GM23338 (cell line): Measurements from ENCODE around the gene MED13L. TPM values are rescaled to one million over a fixed set of nuclear protein-coding genes. Genes with fewer than 3 reads are reported as not detected.

Experiments used
- ATAC-seq: fragments of 200-7000 bp; cut with Tn5 transposase; 3 replicates; pipeline ENCODE4 v1.9.1; 2020
- DNase-seq: peaks from one replicate; pipeline ENCODE4 v3.0.0-alpha.2; 2015; ENCODE audit warnings: low spot score
- H2AFZ ChIP-seq: fragments of 200-600 bp; sonication (generic); 2 replicates; pipeline ENCODE4 v1.8.0; 2016; ENCODE audit warnings: antibody characterized with exemption, mild to moderate bottlenecking, moderate library complexity
- H3F3A ChIP-seq: fragments of 200-600 bp; sonication (generic); replicated peaks from 2 replicates; pipeline ENCODE4 v1.8.0; 2017; ENCODE audit warnings: antibody characterized with exemption, mixed run types, low read depth
- H3K27ac ChIP-seq: fragments of 200-600 bp; sonication (generic); 2 replicates; pipeline ENCODE4 v1.6.1; 2016; ENCODE audit warnings: low read depth
- H3K27me3 ChIP-seq: fragments of 200-600 bp; sonication (generic); 2 replicates; pipeline ENCODE4 v1.8.0; 2016; ENCODE audit warnings: mild to moderate bottlenecking, mixed run types, moderate library complexity; ENCODE audit not compliant: insufficient read depth
- H3K36me3 ChIP-seq: fragments of 200-600 bp; sonication (generic); 2 replicates; pipeline ENCODE4 v1.8.0; 2016; ENCODE audit warnings: mild to moderate bottlenecking; ENCODE audit not compliant: insufficient read depth
- H3K4me1 ChIP-seq: fragments of 200-600 bp; sonication (generic); 2 replicates; pipeline ENCODE4 v1.8.0; 2016; ENCODE audit warnings: mild to moderate bottlenecking, moderate library complexity; ENCODE audit not compliant: insufficient read depth
- H3K4me2 ChIP-seq: fragments of 200-600 bp; sonication (generic); 2 replicates; pipeline ENCODE4 v1.7.1; 2017; ENCODE audit warnings: mixed run types
- H3K4me3 ChIP-seq: fragments of 200-600 bp; sonication (generic); 2 replicates; pipeline ENCODE4 v1.6.1; 2016; ENCODE audit warnings: mixed run types
- H3K79me2 ChIP-seq: fragments of 200-600 bp; sonication (generic); replicated peaks from 2 replicates; pipeline ENCODE4 v1.8.0; 2017; ENCODE audit warnings: mild to moderate bottlenecking; ENCODE audit not compliant: insufficient read depth
- H3K9me2 ChIP-seq: fragments of 200-600 bp; sonication (generic); 2 replicates; pipeline ENCODE4 v1.8.0; 2017; ENCODE audit not compliant: insufficient read depth
- H4K20me1 ChIP-seq: fragments of 200-600 bp; sonication (generic); replicated peaks from 2 replicates; pipeline ENCODE4 v1.8.0; 2017; ENCODE audit warnings: mild to moderate bottlenecking; ENCODE audit not compliant: insufficient read depth
- H3K27ac Mint-ChIP-seq: 2 replicates; pipeline ENCODE4 v1.8.0; 2020; ENCODE audit warnings: inconsistent platforms, mild to moderate bottlenecking, moderate library complexity, mixed read lengths
- H3K27me3 Mint-ChIP-seq: 3 replicates; pipeline ENCODE4 v1.8.0; 2022; ENCODE audit warnings: low read depth, mild to moderate bottlenecking, moderate library complexity, mixed read lengths, inconsistent platforms; ENCODE audit not compliant: insufficient read depth, poor library complexity
- H3K36me3 Mint-ChIP-seq: 3 replicates; pipeline ENCODE4 v1.8.0; 2021; ENCODE audit warnings: low read depth, mild to moderate bottlenecking, inconsistent platforms, moderate library complexity, mixed read lengths
- H3K4me1 Mint-ChIP-seq: 3 replicates; pipeline ENCODE4 v1.8.0; 2020; ENCODE audit warnings: mild to moderate bottlenecking, inconsistent platforms, mixed read lengths
- H3K4me3 Mint-ChIP-seq: 3 replicates; pipeline ENCODE4 v1.8.0; 2021; ENCODE audit warnings: moderate library complexity, mild to moderate bottlenecking, inconsistent platforms, mixed read lengths
- H3K9me3 Mint-ChIP-seq: 3 replicates; pipeline ENCODE4 v1.8.0; 2020; ENCODE audit warnings: moderate library complexity, mild to moderate bottlenecking, inconsistent platforms, mixed read lengths
- CREB1 ChIP-seq: fragments of 250-450 bp; sonication (Bioruptor Pico); IDR thresholded peaks from 2 replicates; pipeline ENCODE4 v1.5.0; 2020; ENCODE audit warnings: low read depth, mild to moderate bottlenecking, moderate library complexity
- EZH2 ChIP-seq: fragments of 200-600 bp; sonication (generic); IDR thresholded peaks from one replicate; pipeline ENCODE4 v1.8.0; 2017; ENCODE audit warnings: antibody characterized with exemption, mild to moderate bottlenecking, low read depth; ENCODE audit not compliant: unreplicated experiment
- EZH2phosphoT487 ChIP-seq: fragments of 200-600 bp; sonication (generic); IDR thresholded peaks from one replicate; pipeline ENCODE4 v1.8.1; 2018; ENCODE audit warnings: antibody characterized with exemption; ENCODE audit not compliant: unreplicated experiment
- JUNB ChIP-seq: IDR thresholded peaks from one replicate; pipeline ENCODE4 v1.6.1; 2016; ENCODE audit warnings: antibody characterized with exemption; ENCODE audit not compliant: unreplicated experiment
- NANOG ChIP-seq: IDR thresholded peaks from 2 replicates; pipeline ENCODE4 v1.6.1; 2016; ENCODE audit warnings: antibody characterized with exemption, borderline replicate concordance
- POLR2AphosphoS5 ChIP-seq: IDR thresholded peaks from 2 replicates; pipeline ENCODE4 v1.6.1; 2016; ENCODE audit warnings: antibody characterized with exemption, low read depth
- ZNF114 ChIP-seq: fragments of 250-450 bp; sonication (Bioruptor Pico); IDR thresholded peaks from 2 replicates; pipeline ENCODE4 v1.5.0; 2020; ENCODE audit warnings: mild to moderate bottlenecking, moderate library complexity
- ZNF331 ChIP-seq: fragments of 250-450 bp; sonication (Bioruptor Pico); IDR thresholded peaks from 2 replicates; pipeline ENCODE4 v1.5.0; 2020; ENCODE audit warnings: low read depth, mild to moderate bottlenecking, moderate library complexity
- polyA plus RNA-seq: library from polyadenylated mRNA; unstranded; fragments of >200 nt; fragmentation: Nextera tagmentation; extraction: Ambion mirVana; gene quantifications from 2 replicates; pipeline ENCODE4 v1.2.1, GENCODE V29; 2016
- total RNA-seq: library from RNA; depleted of rRNA; stranded (reverse); fragments of >200 nt; shearing (Covaris generic); gene quantifications from 2 replicates; pipeline ENCODE4 v1.2.3, GENCODE V29; 2014
- TF ChIP-seq, protein P1 (sequence below): fragments of 250-450 bp; sonication (Bioruptor Pico); IDR thresholded peaks from 2 replicates; pipeline ENCODE4 v1.5.0; 2020; ENCODE audit warnings: mild to moderate bottlenecking, moderate library complexity
- TF ChIP-seq, protein P2 (sequence below): IDR thresholded peaks from one replicate; pipeline ENCODE4 v1.6.1; 2018; ENCODE audit warnings: antibody characterized with exemption; ENCODE audit not compliant: unreplicated experiment

The MED13L gene
- total and polyA plus RNA-seq, 2 experiments from 2014 or later: 20.9 to 73.6 TPM

DNA sequence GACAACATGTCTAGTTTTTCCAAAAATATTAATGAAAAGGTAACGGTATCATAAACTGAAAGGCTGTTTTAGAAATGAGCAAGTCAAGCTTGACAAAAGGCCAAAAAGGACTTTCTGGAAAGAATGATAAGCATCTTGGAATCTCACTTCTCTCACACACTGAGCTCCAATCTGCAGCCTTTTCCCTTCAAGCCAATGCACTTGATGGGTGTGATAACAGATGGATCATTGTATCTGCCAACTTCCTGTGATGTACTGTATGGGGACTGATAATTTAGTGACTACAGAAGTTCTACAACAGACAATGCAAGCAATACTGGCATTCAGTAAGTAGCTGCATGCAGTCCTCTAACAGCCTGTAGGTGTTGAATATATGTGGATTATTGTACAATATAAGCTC, 147.1 kb downstream of the MED13L start (continued):
- TF ChIP-seq, protein P1, sequence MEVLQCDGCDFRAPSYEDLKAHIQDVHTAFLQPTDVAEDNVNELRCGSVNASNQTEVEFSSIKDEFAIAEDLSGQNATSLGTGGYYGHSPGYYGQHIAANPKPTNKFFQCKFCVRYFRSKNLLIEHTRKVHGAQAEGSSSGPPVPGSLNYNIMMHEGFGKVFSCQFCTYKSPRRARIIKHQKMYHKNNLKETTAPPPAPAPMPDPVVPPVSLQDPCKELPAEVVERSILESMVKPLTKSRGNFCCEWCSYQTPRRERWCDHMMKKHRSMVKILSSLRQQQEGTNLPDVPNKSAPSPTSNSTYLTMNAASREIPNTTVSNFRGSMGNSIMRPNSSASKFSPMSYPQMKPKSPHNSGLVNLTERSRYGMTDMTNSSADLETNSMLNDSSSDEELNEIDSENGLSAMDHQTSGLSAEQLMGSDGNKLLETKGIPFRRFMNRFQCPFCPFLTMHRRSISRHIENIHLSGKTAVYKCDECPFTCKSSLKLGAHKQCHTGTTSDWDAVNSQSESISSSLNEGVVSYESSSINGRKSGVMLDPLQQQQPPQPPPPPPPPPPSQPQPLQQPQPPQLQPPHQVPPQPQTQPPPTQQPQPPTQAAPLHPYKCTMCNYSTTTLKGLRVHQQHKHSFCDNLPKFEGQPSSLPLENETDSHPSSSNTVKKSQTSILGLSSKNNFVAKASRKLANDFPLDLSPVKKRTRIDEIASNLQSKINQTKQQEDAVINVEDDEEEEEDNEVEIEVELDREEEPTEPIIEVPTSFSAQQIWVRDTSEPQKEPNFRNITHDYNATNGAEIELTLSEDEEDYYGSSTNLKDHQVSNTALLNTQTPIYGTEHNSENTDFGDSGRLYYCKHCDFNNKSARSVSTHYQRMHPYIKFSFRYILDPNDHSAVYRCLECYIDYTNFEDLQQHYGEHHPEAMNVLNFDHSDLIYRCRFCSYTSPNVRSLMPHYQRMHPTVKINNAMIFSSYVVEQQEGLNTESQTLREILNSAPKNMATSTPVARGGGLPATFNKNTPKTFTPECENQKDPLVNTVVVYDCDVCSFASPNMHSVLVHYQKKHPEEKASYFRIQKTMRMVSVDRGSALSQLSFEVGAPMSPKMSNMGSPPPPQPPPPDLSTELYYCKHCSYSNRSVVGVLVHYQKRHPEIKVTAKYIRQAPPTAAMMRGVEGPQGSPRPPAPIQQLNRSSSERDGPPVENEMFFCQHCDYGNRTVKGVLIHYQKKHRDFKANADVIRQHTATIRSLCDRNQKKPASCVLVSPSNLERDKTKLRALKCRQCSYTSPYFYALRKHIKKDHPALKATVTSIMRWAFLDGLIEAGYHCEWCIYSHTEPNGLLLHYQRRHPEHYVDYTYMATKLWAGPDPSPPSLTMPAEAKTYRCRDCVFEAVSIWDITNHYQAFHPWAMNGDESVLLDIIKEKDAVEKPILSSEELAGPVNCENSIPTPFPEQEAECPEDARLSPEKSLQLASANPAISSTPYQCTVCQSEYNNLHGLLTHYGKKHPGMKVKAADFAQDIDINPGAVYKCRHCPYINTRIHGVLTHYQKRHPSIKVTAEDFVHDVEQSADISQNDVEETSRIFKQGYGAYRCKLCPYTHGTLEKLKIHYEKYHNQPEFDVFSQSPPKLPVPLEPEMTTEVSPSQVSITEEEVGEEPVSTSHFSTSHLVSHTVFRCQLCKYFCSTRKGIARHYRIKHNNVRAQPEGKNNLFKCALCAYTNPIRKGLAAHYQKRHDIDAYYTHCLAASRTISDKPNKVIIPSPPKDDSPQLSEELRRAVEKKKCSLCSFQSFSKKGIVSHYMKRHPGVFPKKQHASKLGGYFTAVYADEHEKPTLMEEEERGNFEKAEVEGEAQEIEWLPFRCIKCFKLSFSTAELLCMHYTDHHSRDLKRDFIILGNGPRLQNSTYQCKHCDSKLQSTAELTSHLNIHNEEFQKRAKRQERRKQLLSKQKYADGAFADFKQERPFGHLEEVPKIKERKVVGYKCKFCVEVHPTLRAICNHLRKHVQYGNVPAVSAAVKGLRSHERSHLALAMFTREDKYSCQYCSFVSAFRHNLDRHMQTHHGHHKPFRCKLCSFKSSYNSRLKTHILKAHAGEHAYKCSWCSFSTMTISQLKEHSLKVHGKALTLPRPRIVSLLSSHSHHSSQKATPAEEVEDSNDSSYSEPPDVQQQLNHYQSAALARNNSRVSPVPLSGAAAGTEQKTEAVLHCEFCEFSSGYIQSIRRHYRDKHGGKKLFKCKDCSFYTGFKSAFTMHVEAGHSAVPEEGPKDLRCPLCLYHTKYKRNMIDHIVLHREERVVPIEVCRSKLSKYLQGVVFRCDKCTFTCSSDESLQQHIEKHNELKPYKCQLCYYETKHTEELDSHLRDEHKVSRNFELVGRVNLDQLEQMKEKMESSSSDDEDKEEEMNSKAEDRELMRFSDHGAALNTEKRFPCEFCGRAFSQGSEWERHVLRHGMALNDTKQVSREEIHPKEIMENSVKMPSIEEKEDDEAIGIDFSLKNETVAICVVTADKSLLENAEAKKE (CRISPR knock-in tag): no peak
- TF ChIP-seq CREB1 (no peak), NANOG (no peak)
- TF ChIP-seq, protein P2, sequence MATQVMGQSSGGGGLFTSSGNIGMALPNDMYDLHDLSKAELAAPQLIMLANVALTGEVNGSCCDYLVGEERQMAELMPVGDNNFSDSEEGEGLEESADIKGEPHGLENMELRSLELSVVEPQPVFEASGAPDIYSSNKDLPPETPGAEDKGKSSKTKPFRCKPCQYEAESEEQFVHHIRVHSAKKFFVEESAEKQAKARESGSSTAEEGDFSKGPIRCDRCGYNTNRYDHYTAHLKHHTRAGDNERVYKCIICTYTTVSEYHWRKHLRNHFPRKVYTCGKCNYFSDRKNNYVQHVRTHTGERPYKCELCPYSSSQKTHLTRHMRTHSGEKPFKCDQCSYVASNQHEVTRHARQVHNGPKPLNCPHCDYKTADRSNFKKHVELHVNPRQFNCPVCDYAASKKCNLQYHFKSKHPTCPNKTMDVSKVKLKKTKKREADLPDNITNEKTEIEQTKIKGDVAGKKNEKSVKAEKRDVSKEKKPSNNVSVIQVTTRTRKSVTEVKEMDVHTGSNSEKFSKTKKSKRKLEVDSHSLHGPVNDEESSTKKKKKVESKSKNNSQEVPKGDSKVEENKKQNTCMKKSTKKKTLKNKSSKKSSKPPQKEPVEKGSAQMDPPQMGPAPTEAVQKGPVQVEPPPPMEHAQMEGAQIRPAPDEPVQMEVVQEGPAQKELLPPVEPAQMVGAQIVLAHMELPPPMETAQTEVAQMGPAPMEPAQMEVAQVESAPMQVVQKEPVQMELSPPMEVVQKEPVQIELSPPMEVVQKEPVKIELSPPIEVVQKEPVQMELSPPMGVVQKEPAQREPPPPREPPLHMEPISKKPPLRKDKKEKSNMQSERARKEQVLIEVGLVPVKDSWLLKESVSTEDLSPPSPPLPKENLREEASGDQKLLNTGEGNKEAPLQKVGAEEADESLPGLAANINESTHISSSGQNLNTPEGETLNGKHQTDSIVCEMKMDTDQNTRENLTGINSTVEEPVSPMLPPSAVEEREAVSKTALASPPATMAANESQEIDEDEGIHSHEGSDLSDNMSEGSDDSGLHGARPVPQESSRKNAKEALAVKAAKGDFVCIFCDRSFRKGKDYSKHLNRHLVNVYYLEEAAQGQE: no peak

DNA sequence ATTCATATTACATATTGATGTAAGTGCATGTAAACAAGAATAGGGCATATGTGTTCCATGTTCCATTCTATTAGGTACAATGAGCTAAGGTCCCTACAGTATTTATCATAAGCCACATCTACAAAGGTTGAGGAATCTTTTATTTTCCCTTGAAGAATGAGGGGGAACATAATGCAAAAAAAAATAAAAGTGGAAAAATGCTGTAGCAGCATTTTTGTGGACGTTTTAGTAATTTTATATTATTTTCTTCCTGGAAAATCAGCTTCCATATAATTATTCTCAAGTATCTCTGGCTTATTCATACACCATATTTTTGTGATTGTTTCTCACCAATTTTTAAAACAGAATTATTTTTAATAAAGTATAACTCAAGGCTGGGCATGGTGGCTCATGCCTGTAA, 148.7 kb downstream of the MED13L start:
- Mint-ChIP-seq H3K4me1 (peaks cover 54% of the 10 kb centered on the region), H3K36me3 (no peaks in the 10 kb centered on the region), H3K4me3 (no peak overlapping the region), H3K27ac (no peak overlapping the region), H3K9me3 (no peaks in the 10 kb centered on the region), H3K27me3 (peaks cover 2% of the 10 kb centered on the region)
- no peaks in the 10 kb centered on the region for H3K27me3 ChIP-seq
- peaks cover 49% of the 10 kb centered on the region for H3K4me1 ChIP-seq
- H3K9me2 ChIP-seq: no peaks in the 10 kb centered on the region
- H3K4me2 ChIP-seq: no peak overlapping the region
- no peaks in the 10 kb centered on the region for H3K36me3 ChIP-seq
- no peak overlapping the region for H3K27ac ChIP-seq
- no peak for DNase-seq
- H3K79me2 ChIP-seq: peaks cover 95% of the 10 kb centered on the region
- no peak overlapping the region for H2AFZ ChIP-seq
- ATAC-seq: no peak
- H3K4me3 ChIP-seq: no peak overlapping the region
- H3F3A ChIP-seq: no peaks in the 10 kb centered on the region
- no peaks in the 10 kb centered on the region for H4K20me1 ChIP-seq
- TF ChIP-seq ZNF114 (no peak), EZH2 (no peak), POLR2AphosphoS5 (no peak), JUNB (no peak), ZNF331 (CRISPR knock-in tag) (no peak), EZH2phosphoT487 (no peak), NANOG (no peak)
- TF ChIP-seq, protein P2: no peak
